ENCODE data around the gene C4orf33. TPM values are rescaled to one million over a fixed set of nuclear protein-coding genes. Genes with fewer than 3 reads are reported as not detected.

The C4orf33 gene
- polyA plus RNA-seq, 1 donor (not counting 4 experiments of a cell fraction or from before 2014, with no cell fraction given), result 25.7 TPM

GRCh38 chr4:129129143-129129542 lies 33.2 kb downstream of the C4orf33 start:
- no peaks in the 10 kb centered on the region for H3K36me3 ChIP-seq (ENCODE audit: control insufficient read depth in 2 of 2, extremely low read depth in 1 of 2, insufficient read depth in 2 of 2, low read length in 2 of 2)
- FAIRE-seq (no peak), DNase-seq (ENCODE audit: low read depth, low spot score) (no peak)
- no peak overlapping the region for H3K27ac ChIP-seq (ENCODE audit: control insufficient read depth, insufficient read depth, low read length)
- H2AFZ ChIP-seq (ENCODE audit: control insufficient read depth, low read length), result no peak overlapping the region
- dilution Hi-C loops (cut with MboI; ENCODE audit: extremely low pct_ligation_motif_present, low sequenced_read_pairs), result no loop called here
- TF ChIP-seq CTCF (optimal IDR thresholded peaks at IDR 0.05 in 1 of 3, IDR thresholded peaks at IDR 0.05 in 1 of 3, conservative IDR thresholded peaks at IDR 0.05 in 1 of 3; ENCODE audit: extremely low read depth in 1 of 3, insufficient read depth in 2 of 3, low read length in 3 of 3) (no peak), EZH2 (IDR thresholded peaks at IDR 0.05; ENCODE audit: low read length) (no peak)
- no peaks in the 10 kb centered on the region for H3K27me3 ChIP-seq (ENCODE audit: control insufficient read depth, extremely low read depth, insufficient read depth, low read length)
- H3K79me2 ChIP-seq (ENCODE audit: control insufficient read depth, insufficient read depth, low read length), result no peaks in the 10 kb centered on the region
- H3K4me1 ChIP-seq (ENCODE audit: control insufficient read depth, extremely low read depth, insufficient read depth, low read length), result no peaks in the 10 kb centered on the region
- H3K9me3 ChIP-seq (ENCODE audit: control insufficient read depth, low read depth, low read length), result no peaks in the 10 kb centered on the region
- H3K9me1 ChIP-seq (ENCODE audit: control insufficient read depth, extremely low read depth, insufficient read depth, low read length), result no peaks in the 10 kb centered on the region
- H3K4me3 ChIP-seq (ENCODE audit: control insufficient read depth in 2 of 3, extremely low read depth in 1 of 3, insufficient read depth in 2 of 3, low read depth in 1 of 3, low read length in 3 of 3), result no peak overlapping the region
- no peaks in the 10 kb centered on the region for H4K20me1 ChIP-seq (ENCODE audit: control insufficient read depth, extremely low read depth, insufficient read depth, low read length)
- H3K9ac ChIP-seq (ENCODE audit: control insufficient read depth, extremely low read depth, insufficient read depth, low read length), result no peak overlapping the region
- H3K4me2 ChIP-seq (ENCODE audit: control insufficient read depth, extremely low read depth, insufficient read depth, low read depth, low read length), result no peak overlapping the region

GRCh38 chr4:129131343-129131742 lies 35.4 kb downstream of the C4orf33 start:
- Histone ChIP-seq H3K9me3 (ENCODE audit: control insufficient read depth, low read depth, low read length) (no peaks in the 10 kb centered on the region), H3K27me3 (ENCODE audit: control insufficient read depth, extremely low read depth, insufficient read depth, low read length) (no peaks in the 10 kb centered on the region), H2AFZ (ENCODE audit: control insufficient read depth, low read length) (no peak overlapping the region), H3K79me2 (ENCODE audit: control insufficient read depth, insufficient read depth, low read length) (no peaks in the 10 kb centered on the region), H3K4me2 (ENCODE audit: control insufficient read depth, extremely low read depth, insufficient read depth, low read depth, low read length) (no peak overlapping the region), H3K4me1 (ENCODE audit: control insufficient read depth, extremely low read depth, insufficient read depth, low read length) (no peaks in the 10 kb centered on the region), H3K9ac (ENCODE audit: control insufficient read depth, extremely low read depth, insufficient read depth, low read length) (no peak overlapping the region), H3K4me3 (ENCODE audit: control insufficient read depth in 2 of 3, extremely low read depth in 1 of 3, insufficient read depth in 2 of 3, low read depth in 1 of 3, low read length in 3 of 3) (no peak overlapping the region), H3K9me1 (ENCODE audit: control insufficient read depth, extremely low read depth, insufficient read depth, low read length) (no peaks in the 10 kb centered on the region), H3K36me3 (ENCODE audit: control insufficient read depth in 2 of 2, extremely low read depth in 1 of 2, insufficient read depth in 2 of 2, low read length in 2 of 2) (no peaks in the 10 kb centered on the region), H4K20me1 (ENCODE audit: control insufficient read depth, extremely low read depth, insufficient read depth, low read length) (no peaks in the 10 kb centered on the region), H3K27ac (ENCODE audit: control insufficient read depth, insufficient read depth, low read length) (no peak overlapping the region)
- TF ChIP-seq CTCF (optimal IDR thresholded peaks at IDR 0.05 in 1 of 3, IDR thresholded peaks at IDR 0.05 in 1 of 3, conservative IDR thresholded peaks at IDR 0.05 in 1 of 3; ENCODE audit: extremely low read depth in 1 of 3, insufficient read depth in 2 of 3, low read length in 3 of 3) (no peak), EZH2 (IDR thresholded peaks at IDR 0.05; ENCODE audit: low read length) (no peak)
- dilution Hi-C loops (cut with MboI; ENCODE audit: extremely low pct_ligation_motif_present, low sequenced_read_pairs), result no loop called here
- FAIRE-seq (no peak), DNase-seq (ENCODE audit: low read depth, low spot score) (no peak)

Data from keratinocyte (primary cell).